A549 (cell line): ENCODE measurements around the gene DMXL2. TPM values are rescaled to one million over a fixed set of nuclear protein-coding genes. Genes with fewer than 3 reads are reported as not detected.
A peak's percentile ranks its signal among the peaks of the same experiment; 100 is the strongest.
"Not testable (repeated sequence)": the region's sequence is repeated elsewhere in the genome, so short reads cannot be mapped to it uniquely, and the experiment has no call there.

Experiments used
- ATAC-seq, 2 experiments: fragments of 200-7000 bp in 1 of 2; fragments of >200 bp in 1 of 2; cut with Nextera tagmentation in 1 of 2; cut with Tn5 transposase in 1 of 2; 3 replicates each; pipeline versions ENCODE4 v1.8.0 to v1.9.1; 2018 to 2020; ENCODE audit warnings: mild to moderate bottlenecking in 1 of 2, moderate library complexity in 1 of 2
- CTCF ChIA-PET: fragments of 300-600 bp; sonication (Branson Sonifier 250); formaldehyde crosslinking; extraction: SDS; loops from one replicate; lab custom pipeline; 2021; ENCODE audit warnings: antibody characterized with exemption, inconsistent platforms; lab: Yijun Ruan, JAX
- POLR2A ChIA-PET: fragments of 350-600 bp; formaldehyde crosslinking; extraction: SDS; loops from one replicate; lab custom pipeline; 2021; ENCODE audit warnings: antibody characterized with exemption, inconsistent platforms; lab: Yijun Ruan, JAX
- DNase-seq, 2 experiments: peaks; one replicate each; pipeline versions ENCODE4 v3.0.0 to v3.0.0-alpha.2; 2011 to 2016; ENCODE audit warnings: low read depth in 1 of 2, low spot score in 1 of 2
- FAIRE-seq: peaks from 2 replicates; lab custom pipeline; 2011; peaks lifted over from hg19 to GRCh38; lab: Jason Lieb, UNC
- H3K27ac ChIP-seq, 2 experiments: fragments of >200 bp; sonication (Bioruptor Twin); formaldehyde crosslinking; 3 replicates each; pipeline ENCODE4 v1.5.1; 2016 to 2017
- H3K4me1 ChIP-seq: fragments of >200 bp; sonication (Bioruptor Twin); formaldehyde crosslinking; 3 replicates; pipeline ENCODE4 v1.6.1; 2016
- H3K4me2 ChIP-seq: fragments of >200 bp; sonication (Bioruptor Twin); formaldehyde crosslinking; 3 replicates; pipeline ENCODE4 v1.6.1; 2016
- H3K4me3 ChIP-seq: fragments of >200 bp; sonication (Bioruptor Twin); formaldehyde crosslinking; 3 replicates; pipeline ENCODE4 v1.5.1; 2016
- H3K9me3 ChIP-seq: fragments of >200 bp; sonication (Bioruptor Twin); formaldehyde crosslinking; 3 replicates; pipeline ENCODE4 v1.6.1; 2016
- CEBPB ChIP-seq, 2 experiments: fragments of >200 bp in 1 of 2; sonication (Bioruptor Twin) in 1 of 2; formaldehyde crosslinking in 1 of 2; IDR thresholded peaks; 2 replicates each; pipeline ENCODE4 v1.6.1; 2012 to 2016
- CHD4 ChIP-seq: fragments of 200-600 bp; sonication (generic); IDR thresholded peaks from 2 replicates; pipeline ENCODE4 v1.6.1; 2016; ENCODE audit warnings: antibody characterized with exemption, mild to moderate bottlenecking, borderline replicate concordance
- EHF ChIP-seq: fragments of 250-450 bp; sonication (Bioruptor Pico); IDR thresholded peaks from 2 replicates; pipeline ENCODE4 v1.5.0; 2020; ENCODE audit warnings: mild to moderate bottlenecking
- FOSL2 ChIP-seq, 2 experiments: fragments of 450-650 bp in 1 of 2; fragments of >200 bp in 1 of 2; sonication (Bioruptor Twin) in 1 of 2; formaldehyde crosslinking; IDR thresholded peaks; 2 replicates each; pipeline versions ENCODE4 v1.5.0 to v1.6.1; 2016 to 2020; ENCODE audit warnings: mild to moderate bottlenecking in 1 of 2, moderate library complexity in 1 of 2
- KDM5A ChIP-seq: fragments of 200-600 bp; sonication (generic); IDR thresholded peaks from 2 replicates; pipeline ENCODE4 v1.6.1; 2016; ENCODE audit warnings: antibody characterized with exemption, mild to moderate bottlenecking
- MAFK ChIP-seq: fragments of 450-650 bp; IDR thresholded peaks from 2 replicates; pipeline ENCODE4 v1.6.1; 2014; ENCODE audit not compliant: partially characterized antibody
- MAZ ChIP-seq: fragments of 150-350 bp; IDR thresholded peaks from 2 replicates; pipeline ENCODE4 v1.6.1; 2014; ENCODE audit warnings: antibody characterized with exemption, low read depth, low read length, borderline replicate concordance
- MYC ChIP-seq: IDR thresholded peaks from 2 replicates; pipeline ENCODE4 v1.6.1; 2012; ENCODE audit warnings: mild to moderate bottlenecking, inconsistent platforms, low read length, improper control_type of control experiment, borderline replicate concordance
- NPAS2 ChIP-seq: fragments of 250-450 bp; sonication (Bioruptor Pico); IDR thresholded peaks from 2 replicates; pipeline ENCODE4 v1.8.0; 2022; ENCODE audit warnings: mild to moderate bottlenecking, moderate library complexity, borderline replicate concordance
- POLR2A ChIP-seq: IDR thresholded peaks from 2 replicates; pipeline ENCODE4 v1.6.1; 2012; ENCODE audit warnings: mild to moderate bottlenecking, low read length
- RAD21 ChIP-seq, 2 experiments: fragments of >200 bp in 1 of 2; sonication (Bioruptor Twin) in 1 of 2; formaldehyde crosslinking in 1 of 2; IDR thresholded peaks in 1 of 2; conservative IDR thresholded peaks in 1 of 2; 2 replicates in 1 of 2; 3 replicates in 1 of 2; pipeline ENCODE4 v1.6.1; 2012 to 2018; ENCODE audit warnings: inconsistent platforms in 1 of 2
- RCOR1 ChIP-seq: fragments of 150-350 bp; IDR thresholded peaks from 2 replicates; pipeline ENCODE4 v1.6.1; 2014; ENCODE audit warnings: antibody characterized with exemption, low read length, low read depth
- RFX5 ChIP-seq: fragments of 450-650 bp; IDR thresholded peaks from 2 replicates; pipeline ENCODE4 v1.7.1; 2014; ENCODE audit warnings: antibody characterized with exemption, mild to moderate bottlenecking, moderate library complexity
- ZC3H11A ChIP-seq: fragments of 450-650 bp; IDR thresholded peaks from 2 replicates; pipeline ENCODE4 v1.6.1; 2014; ENCODE audit warnings: antibody characterized with exemption, mild to moderate bottlenecking
- ZSCAN20 ChIP-seq: fragments of 250-450 bp; sonication (Bioruptor Pico); IDR thresholded peaks from 2 replicates; pipeline ENCODE4 v1.8.0; 2022; ENCODE audit warnings: mild to moderate bottlenecking, moderate library complexity
- WGBS: methylation state at CpG from one replicate; pipeline ENCODE4 v1.1.6; 2017; ENCODE audit errors: missing lambda C conversion rate; 5-methylcytosine and 5-hydroxymethylcytosine counted together
- polyA plus RNA-seq, 4 experiments: library from polyadenylated mRNA; depleted of rRNA in 3 of 4; stranded (reverse); fragments of >200 nt; fragmentation: RNase III in 1 of 4; extraction: RNeasy Plus Mini Kit Qiagen cat#74134 plus additional on column Dnase treatment in 1 of 4; gene quantifications; 2 replicates in 3 of 4; 3 replicates in 1 of 4; pipeline ENCODE4 v1.2.3, GENCODE V29; 2011 to 2017
- TF ChIP-seq, protein P1 (sequence below): IDR thresholded peaks from 2 replicates; pipeline ENCODE4 v1.6.1; 2012
- TF ChIP-seq, protein P2 (sequence below): IDR thresholded peaks from 2 replicates; pipeline ENCODE4 v1.6.1; 2012
- TF ChIP-seq, protein P3 (sequence below): fragments of 450-650 bp; IDR thresholded peaks from 2 replicates; pipeline ENCODE4 v1.6.1; 2014; ENCODE audit warnings: antibody characterized with exemption
- TF ChIP-seq, protein P4 (sequence below): IDR thresholded peaks from 2 replicates; pipeline ENCODE4 v1.6.1; 2012; ENCODE audit warnings: low read depth, borderline replicate concordance

DMXL2 gene
- polyA plus RNA-seq, 2 of the 4 experiments (the other 2 are of a cell fraction) = 25.6 to 50.9 TPM

DNA sequence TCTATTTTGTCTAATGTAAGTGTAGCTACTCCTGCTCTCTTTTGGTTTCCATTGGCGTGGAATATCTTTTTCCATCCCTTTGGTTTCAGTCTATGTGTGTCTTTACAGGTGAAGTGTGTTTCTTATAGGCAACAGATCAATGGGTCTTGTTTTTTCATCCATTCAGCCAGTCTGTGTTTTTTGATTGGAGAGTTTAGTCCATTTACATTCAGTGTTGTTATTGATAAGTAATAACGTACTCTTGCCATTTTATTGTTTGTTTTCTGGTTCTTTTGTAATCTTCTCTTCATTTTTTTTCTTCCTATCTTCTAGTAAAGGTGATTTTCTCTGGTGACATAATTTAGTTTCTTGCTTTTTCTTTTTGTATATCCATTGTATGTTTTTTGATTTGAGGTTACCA, 184.0 kb downstream of the DMXL2 start (continued):
- TF ChIP-seq, protein P1, sequence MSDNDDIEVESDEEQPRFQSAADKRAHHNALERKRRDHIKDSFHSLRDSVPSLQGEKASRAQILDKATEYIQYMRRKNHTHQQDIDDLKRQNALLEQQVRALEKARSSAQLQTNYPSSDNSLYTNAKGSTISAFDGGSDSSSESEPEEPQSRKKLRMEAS = no peak

DNA sequence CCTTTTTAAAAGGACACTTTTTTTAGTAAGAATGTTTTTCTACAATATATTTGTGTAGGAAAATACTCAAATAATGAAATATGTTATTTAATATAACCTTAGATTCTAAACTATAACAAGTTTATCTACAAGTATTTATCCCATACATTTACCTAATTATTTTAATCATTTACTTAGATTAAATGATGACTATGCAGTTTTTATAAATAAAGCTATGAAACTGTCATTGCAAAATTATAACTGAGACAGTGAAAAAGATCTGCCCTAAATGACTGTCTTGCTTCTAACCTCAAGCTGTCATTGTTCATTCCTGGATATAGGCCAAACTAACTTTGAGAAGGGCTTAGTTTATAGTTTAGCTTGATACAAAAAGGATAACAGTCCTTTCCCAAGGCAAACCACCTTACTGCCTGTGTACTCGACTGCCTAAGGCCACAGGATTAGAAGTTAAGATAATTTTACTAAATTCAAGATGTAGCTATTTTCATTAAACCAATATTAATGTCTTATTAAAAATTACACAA, 197.0 kb downstream of the DMXL2 start:
- H3K4me3 ChIP-seq = no peak overlapping the region
- ChIA-PET POLR2A (no interaction called here), CTCF (interaction anchor here (1.1 to 2.2 kb wide), 4 partner anchors 10 to 263 kb away, joined by 3 to 11 read pairs (median 4); no protein-coding TSS in a partner anchor)
- DNase-seq (no peak), FAIRE-seq (peak; percentile 51), ATAC-seq (no peak)
- 13% methylated on average over 1 of the region's 1 CpG for WGBS
- no peaks in the 10 kb centered on the region for H3K4me1 ChIP-seq
- no peak for TF ChIP-seq CEBPB (IDR thresholded peaks at IDR 0.05)
- peak; percentile 99 for TF ChIP-seq MAFK
- no peaks in the 10 kb centered on the region for H3K9me3 ChIP-seq
- H3K27ac ChIP-seq = no peak overlapping the region
- H3K4me2 ChIP-seq = no peak overlapping the region

DNA sequence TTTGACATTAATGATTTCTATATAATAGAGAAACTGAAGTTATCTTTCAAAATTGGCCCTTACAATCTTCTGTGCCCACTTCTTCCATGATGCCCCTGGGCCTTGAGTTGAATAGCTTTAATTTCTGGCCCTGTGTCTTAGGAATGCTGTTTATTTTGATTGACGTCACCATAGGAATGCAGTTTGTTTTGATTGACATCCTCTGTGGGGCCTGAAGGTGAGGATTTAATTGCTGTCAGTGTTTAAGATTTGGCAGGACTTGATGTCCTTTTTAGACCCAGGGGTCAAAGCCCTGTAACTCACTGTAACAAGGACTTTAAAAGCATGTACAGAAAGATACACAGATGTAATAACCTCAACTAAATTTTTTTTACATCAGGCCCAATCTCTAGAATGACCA, 197.8 kb downstream of the DMXL2 start:
- H3K4me3 ChIP-seq = no peak overlapping the region
- no peak overlapping the region for H3K4me2 ChIP-seq
- no peaks in the 10 kb centered on the region for H3K9me3 ChIP-seq
- no peaks in the 10 kb centered on the region for H3K4me1 ChIP-seq
- ChIA-PET CTCF (interaction anchor here (1.7 to 2.2 kb wide), 2 partner anchors 23 to 262 kb away, joined by 5 to 11 read pairs; no protein-coding TSS in a partner anchor), POLR2A (no interaction called here)
- no peak overlapping the region for H3K27ac ChIP-seq
- DNase-seq (no peak), FAIRE-seq (no peak), ATAC-seq (no peak)
- WGBS = 96% methylated on average over 1 of the region's 1 CpG
- TF ChIP-seq CHD4 = no peak
- TF ChIP-seq, protein P1 = no peak
- TF ChIP-seq, protein P2, sequence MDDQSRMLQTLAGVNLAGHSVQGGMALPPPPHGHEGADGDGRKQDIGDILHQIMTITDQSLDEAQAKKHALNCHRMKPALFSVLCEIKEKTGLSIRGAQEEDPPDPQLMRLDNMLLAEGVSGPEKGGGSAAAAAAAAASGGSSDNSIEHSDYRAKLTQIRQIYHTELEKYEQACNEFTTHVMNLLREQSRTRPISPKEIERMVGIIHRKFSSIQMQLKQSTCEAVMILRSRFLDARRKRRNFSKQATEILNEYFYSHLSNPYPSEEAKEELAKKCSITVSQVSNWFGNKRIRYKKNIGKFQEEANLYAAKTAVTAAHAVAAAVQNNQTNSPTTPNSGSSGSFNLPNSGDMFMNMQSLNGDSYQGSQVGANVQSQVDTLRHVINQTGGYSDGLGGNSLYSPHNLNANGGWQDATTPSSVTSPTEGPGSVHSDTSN = no peak
- TF ChIP-seq ZC3H11A = no peak
- no peak for TF ChIP-seq CEBPB (IDR thresholded peaks at IDR 0.05)
- TF ChIP-seq RFX5 = no peak
- TF ChIP-seq EHF (CRISPR knock-in tag) = no peak
- TF ChIP-seq, protein P3, sequence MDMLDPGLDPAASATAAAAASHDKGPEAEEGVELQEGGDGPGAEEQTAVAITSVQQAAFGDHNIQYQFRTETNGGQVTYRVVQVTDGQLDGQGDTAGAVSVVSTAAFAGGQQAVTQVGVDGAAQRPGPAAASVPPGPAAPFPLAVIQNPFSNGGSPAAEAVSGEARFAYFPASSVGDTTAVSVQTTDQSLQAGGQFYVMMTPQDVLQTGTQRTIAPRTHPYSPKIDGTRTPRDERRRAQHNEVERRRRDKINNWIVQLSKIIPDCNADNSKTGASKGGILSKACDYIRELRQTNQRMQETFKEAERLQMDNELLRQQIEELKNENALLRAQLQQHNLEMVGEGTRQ = no peak

DNA sequence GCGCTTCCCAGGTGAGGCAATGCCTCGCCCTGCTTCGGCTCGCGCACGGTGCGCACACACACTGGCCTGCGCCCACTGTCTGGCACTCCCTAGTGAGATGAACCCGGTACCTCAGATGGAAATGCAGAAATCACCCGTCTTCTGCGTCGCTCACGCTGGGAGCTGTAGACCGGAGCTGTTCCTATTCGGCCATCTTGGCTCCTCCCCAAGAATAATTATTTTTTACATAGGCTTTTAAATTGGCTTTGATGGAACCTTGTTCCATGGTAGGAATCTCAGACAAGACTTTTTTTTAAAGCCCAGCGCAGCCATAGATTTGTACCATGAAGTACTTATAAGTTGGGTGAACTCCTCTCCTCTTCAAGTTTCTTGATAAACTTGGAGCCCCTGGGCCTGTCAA, 199.5 kb downstream of the DMXL2 start:
- DNase-seq, H3K4me1 ChIP-seq, H3K27ac ChIP-seq, FAIRE-seq, POLR2A ChIA-PET, H3K9me3 ChIP-seq, H3K4me3 ChIP-seq, H3K4me2 ChIP-seq, ATAC-seq: not testable (repeated sequence)
- whole genome bisulfite sequencing = 90% methylated on average over 7 of the region's 16 CpGs
- CTCF ChIA-PET = interaction anchor here (0.6 to 1.1 kb wide), 3 partner anchors 20 to 37 kb away, joined by 3 read pairs; no protein-coding TSS in a partner anchor

DNA sequence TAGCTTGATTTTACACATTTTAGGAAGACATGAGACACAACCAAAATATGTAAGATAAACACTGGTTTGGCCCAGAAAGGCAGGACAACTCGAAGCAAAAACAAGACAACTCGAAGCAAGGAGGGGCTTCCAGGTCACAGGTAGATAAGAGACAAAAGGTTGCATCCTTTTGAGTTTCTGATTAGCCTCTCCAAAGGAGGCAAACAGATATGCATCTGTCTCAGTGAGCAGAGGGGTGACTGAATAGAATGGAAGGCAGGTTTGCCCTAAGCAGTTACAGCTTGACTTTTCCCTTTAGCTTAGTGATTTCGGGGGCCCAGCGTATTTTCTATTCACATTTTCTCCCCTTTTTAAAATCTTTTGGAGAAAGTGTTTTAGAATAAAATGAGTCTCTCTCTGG, 206.4 kb downstream of the DMXL2 start:
- Histone ChIP-seq H3K4me2 (no peak overlapping the region), H3K4me3 (no peak overlapping the region), H3K27ac (no peak overlapping the region), H3K9me3 (no peaks in the 10 kb centered on the region), H3K4me1 (no peaks in the 10 kb centered on the region)
- ATAC-seq (no peak), DNase-seq (no peak), FAIRE-seq (no peak)
- 30% methylated on average over 4 of the region's 4 CpGs for WGBS
- ChIA-PET POLR2A (no interaction called here), CTCF (interaction anchor here (1.5 to 2.5 kb wide), 4 partner anchors 10 to 253 kb away, joined by 3 to 18 read pairs (median 7); no protein-coding TSS in a partner anchor)
- TF ChIP-seq RCOR1 (no peak), CEBPB (IDR thresholded peaks at IDR 0.05) (no peak), MYC (no peak), POLR2A (no peak), MAZ (no peak), FOSL2 (IDR thresholded peaks at IDR 0.05) (no peak), FOSL2 (CRISPR knock-in tag; IDR thresholded peaks at IDR 0.05) (no peak), KDM5A (no peak), CHD4 (no peak), RAD21 (conservative IDR thresholded peaks at IDR 0.05 in 1 of 2, IDR thresholded peaks at IDR 0.05 in 1 of 2) (no peak), ZC3H11A (no peak), NPAS2 (CRISPR knock-in tag) (no peak), ZSCAN20 (CRISPR knock-in tag) (no peak)
- TF ChIP-seq, protein P4, sequence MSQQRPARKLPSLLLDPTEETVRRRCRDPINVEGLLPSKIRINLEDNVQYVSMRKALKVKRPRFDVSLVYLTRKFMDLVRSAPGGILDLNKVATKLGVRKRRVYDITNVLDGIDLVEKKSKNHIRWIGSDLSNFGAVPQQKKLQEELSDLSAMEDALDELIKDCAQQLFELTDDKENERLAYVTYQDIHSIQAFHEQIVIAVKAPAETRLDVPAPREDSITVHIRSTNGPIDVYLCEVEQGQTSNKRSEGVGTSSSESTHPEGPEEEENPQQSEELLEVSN = no peak
- TF ChIP-seq, protein P1 = no peak
